ENCODE results near the gene DCAF7.
A peak's percentile ranks its signal among the peaks of the same experiment; 100 is the strongest.

The DCAF7 gene

GRCh38 chr17:63538693-63539595 lies 11.3 kb upstream of the DCAF7 start:
- Histone ChIP-seq H3K27me3 (ENCODE audit: insufficient read depth, low read length) (peaks cover 35% of the 10 kb centered on the region), H3K9me3 (ENCODE audit: insufficient read depth, low read depth, low read length) (no peaks in the 10 kb centered on the region), H3K4me3 (ENCODE audit: low read length) (peak overlapping the region; percentile 57; the same call in 1 of the 2 replicates), H3K36me3 (ENCODE audit: insufficient read depth, low read depth, low read length) (no peaks in the 10 kb centered on the region), H3K4me1 (ENCODE audit: insufficient read depth, low read length) (no peaks in the 10 kb centered on the region), H3K9ac (ENCODE audit: low read depth, low read length) (no peak overlapping the region), H3K27ac (ENCODE audit: low read length) (no peak overlapping the region)

- Histone ChIP-seq H3K4me1 (ENCODE audit: insufficient read depth, low read length) (no peaks in the 10 kb centered on the region), H3K27me3 (ENCODE audit: insufficient read depth, low read length) (peaks cover 35% of the 10 kb centered on the region), H3K36me3 (ENCODE audit: insufficient read depth, low read depth, low read length) (no peaks in the 10 kb centered on the region), H3K4me3 (ENCODE audit: low read length) (no peak overlapping the region), H3K9me3 (ENCODE audit: insufficient read depth, low read depth, low read length) (no peaks in the 10 kb centered on the region), H3K9ac (ENCODE audit: low read depth, low read length) (no peak overlapping the region), H3K27ac (ENCODE audit: low read length) (no peak overlapping the region)
These were observed 9.7 kb upstream of the DCAF7 start for GRCh38 chr17:63540590-63540989.

- no peaks in the 10 kb centered on the region for H3K36me3 ChIP-seq (ENCODE audit: insufficient read depth, low read depth, low read length)
- H3K4me1 ChIP-seq (ENCODE audit: insufficient read depth, low read length) = no peaks in the 10 kb centered on the region
- H3K4me3 ChIP-seq (ENCODE audit: low read length) = no peak overlapping the region
- H3K27me3 ChIP-seq (ENCODE audit: insufficient read depth, low read length) = peaks cover 30% of the 10 kb centered on the region
- no peak overlapping the region for H3K9ac ChIP-seq (ENCODE audit: low read depth, low read length)
- H3K27ac ChIP-seq (ENCODE audit: low read length) = no peak overlapping the region
- H3K9me3 ChIP-seq (ENCODE audit: insufficient read depth, low read depth, low read length) = no peaks in the 10 kb centered on the region
These were observed 8.1 kb upstream of the DCAF7 start for GRCh38 chr17:63542218-63542545.

GRCh38 chr17:63542942-63543821 lies 7.1 kb upstream of the DCAF7 start:
- Histone ChIP-seq H3K36me3 (ENCODE audit: insufficient read depth, low read depth, low read length) (no peaks in the 10 kb centered on the region), H3K27me3 (ENCODE audit: insufficient read depth, low read length) (peaks cover 20% of the 10 kb centered on the region), H3K9ac (ENCODE audit: low read depth, low read length) (no peak overlapping the region; the same call in 1 of the 2 replicates), H3K4me1 (ENCODE audit: insufficient read depth, low read length) (no peaks in the 10 kb centered on the region), H3K27ac (ENCODE audit: low read length) (no peak overlapping the region), H3K9me3 (ENCODE audit: insufficient read depth, low read depth, low read length) (no peaks in the 10 kb centered on the region), H3K4me3 (ENCODE audit: low read length) (no peak overlapping the region)

GRCh38 chr17:63543822-63544420 lies 6.4 kb upstream of the DCAF7 start:
- Histone ChIP-seq H3K9ac (ENCODE audit: low read depth, low read length) (no peak overlapping the region; the same call in 1 of the 2 replicates), H3K4me1 (ENCODE audit: insufficient read depth, low read length) (no peaks in the 10 kb centered on the region), H3K27me3 (ENCODE audit: insufficient read depth, low read length) (peaks cover 13% of the 10 kb centered on the region), H3K9me3 (ENCODE audit: insufficient read depth, low read depth, low read length) (no peaks in the 10 kb centered on the region), H3K36me3 (ENCODE audit: insufficient read depth, low read depth, low read length) (no peaks in the 10 kb centered on the region), H3K4me3 (ENCODE audit: low read length) (no peak overlapping the region), H3K27ac (ENCODE audit: low read length) (no peak overlapping the region)

- H3K27me3 ChIP-seq (ENCODE audit: insufficient read depth, low read length) = peaks cover 5% of the 10 kb centered on the region
- no peak overlapping the region for H3K4me3 ChIP-seq (ENCODE audit: low read length)
- no peaks in the 10 kb centered on the region for H3K36me3 ChIP-seq (ENCODE audit: insufficient read depth, low read depth, low read length)
- no peak overlapping the region for H3K27ac ChIP-seq (ENCODE audit: low read length)
- no peak overlapping the region for H3K9ac ChIP-seq (ENCODE audit: low read depth, low read length)
- no peaks in the 10 kb centered on the region for H3K4me1 ChIP-seq (ENCODE audit: insufficient read depth, low read length)
- H3K9me3 ChIP-seq (ENCODE audit: insufficient read depth, low read depth, low read length) = no peaks in the 10 kb centered on the region
These were observed 5.6 kb upstream of the DCAF7 start for GRCh38 chr17:63544467-63545301.

GRCh38 chr17:63546308-63547082 lies 3.8 kb upstream of the DCAF7 start:
- no peak overlapping the region for H3K9ac ChIP-seq (ENCODE audit: low read depth, low read length)
- no peak overlapping the region for H3K27ac ChIP-seq (ENCODE audit: low read length)
- H3K9me3 ChIP-seq (ENCODE audit: insufficient read depth, low read depth, low read length) = no peaks in the 10 kb centered on the region
- no peak overlapping the region for H3K4me3 ChIP-seq (ENCODE audit: low read length)
- no peaks in the 10 kb centered on the region for H3K36me3 ChIP-seq (ENCODE audit: insufficient read depth, low read depth, low read length)
- no peaks in the 10 kb centered on the region; the same call in 1 of the 2 replicates for H3K4me1 ChIP-seq (ENCODE audit: insufficient read depth, low read length)
- no peaks in the 10 kb centered on the region for H3K27me3 ChIP-seq (ENCODE audit: insufficient read depth, low read length)

- H3K4me3 ChIP-seq (ENCODE audit: low read length) = no peak overlapping the region
- no peaks in the 10 kb centered on the region for H3K27me3 ChIP-seq (ENCODE audit: insufficient read depth, low read length)
- peaks cover 2% of the 10 kb centered on the region; the same call in 1 of the 2 replicates for H3K4me1 ChIP-seq (ENCODE audit: insufficient read depth, low read length)
- no peaks in the 10 kb centered on the region; the same call in 1 of the 2 replicates for H3K36me3 ChIP-seq (ENCODE audit: insufficient read depth, low read depth, low read length)
- H3K9me3 ChIP-seq (ENCODE audit: insufficient read depth, low read depth, low read length) = no peaks in the 10 kb centered on the region
- H3K9ac ChIP-seq (ENCODE audit: low read depth, low read length) = no peak overlapping the region
- H3K27ac ChIP-seq (ENCODE audit: low read length) = no peak overlapping the region
These were observed 3.2 kb upstream of the DCAF7 start for GRCh38 chr17:63547083-63547523.

- H3K27ac ChIP-seq (ENCODE audit: low read length) = peak overlapping the region; percentile 84
- H3K9me3 ChIP-seq (ENCODE audit: insufficient read depth, low read depth, low read length) = no peaks in the 10 kb centered on the region
- H3K4me1 ChIP-seq (ENCODE audit: insufficient read depth, low read length) = peaks cover 9% of the 10 kb centered on the region
- no peaks in the 10 kb centered on the region; the same call in 1 of the 2 replicates for H3K36me3 ChIP-seq (ENCODE audit: insufficient read depth, low read depth, low read length)
- H3K9ac ChIP-seq (ENCODE audit: low read depth, low read length) = peak overlapping the region; percentile 97
- H3K27me3 ChIP-seq (ENCODE audit: insufficient read depth, low read length) = no peaks in the 10 kb centered on the region
- H3K4me3 ChIP-seq (ENCODE audit: low read length) = peak overlapping the region; percentile 94
These were observed 860 bp upstream of the DCAF7 start for GRCh38 chr17:63549289-63549945.

Measured in iPS-20b (cell line).